Mammary epithelial cell (primary cell): ENCODE measurements around the gene TRIO.

Experiments
- CTCF ChIP-seq, 2 donors: IDR thresholded peaks in 1 of 2; conservative IDR thresholded peaks in 1 of 2; 2 replicates each; pipeline ENCODE4 v1.5.1; 2011 to 2012; ENCODE audit warnings: inconsistent platforms in 2 of 2, low read length in 2 of 2, mild to moderate bottlenecking in 2 of 2, control low read depth in 1 of 2, low read depth in 1 of 2; ENCODE audit not compliant: insufficient read depth in 1 of 2; ENCODE audit errors: extremely low read depth in 1 of 2
- EZH2 ChIP-seq: IDR thresholded peaks from 2 replicates; pipeline ENCODE4 v1.6.1; 2012; ENCODE audit warnings: low read length, inconsistent platforms, borderline replicate concordance

DNA sequence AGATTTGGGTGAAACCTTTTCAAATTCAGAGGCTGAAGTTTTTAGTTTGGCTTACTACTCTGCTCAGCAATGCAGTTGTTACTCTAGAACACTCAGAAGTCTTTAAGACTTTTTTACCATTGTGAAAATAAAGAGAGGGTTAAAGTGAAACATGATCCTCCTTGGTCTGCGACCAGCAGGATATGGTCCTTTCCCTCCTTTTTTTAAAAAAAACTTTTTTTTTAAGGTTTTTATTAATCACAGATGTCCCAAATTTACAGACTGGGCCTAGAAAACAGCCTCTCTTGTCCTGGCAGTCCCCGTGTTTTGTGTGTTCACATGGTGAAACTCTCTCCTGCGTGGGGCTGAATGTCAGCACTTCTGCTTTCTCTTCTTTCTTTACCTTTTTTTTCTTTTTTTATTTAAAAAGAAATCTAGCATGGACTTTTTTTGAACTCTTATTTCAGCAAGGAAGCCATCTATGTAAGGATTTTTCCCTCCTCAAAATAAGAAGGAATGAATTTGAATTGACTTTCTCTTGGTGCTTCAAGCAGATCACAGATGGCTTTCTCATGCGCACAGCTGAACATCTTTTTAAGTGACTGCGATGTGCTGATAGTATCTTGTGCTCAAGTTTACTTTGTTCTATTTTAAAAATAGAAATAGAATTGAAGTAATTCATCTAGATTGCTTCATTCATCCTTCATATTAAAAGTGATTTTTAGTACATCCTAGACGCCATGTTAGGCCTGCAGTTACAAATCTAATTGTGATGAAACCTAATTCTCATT lies 309.7 kb downstream of the TRIO start:
- no peak for TF ChIP-seq EZH2
- no peak for TF ChIP-seq CTCF (conservative IDR thresholded peaks at IDR 0.05 in 1 of 2, IDR thresholded peaks at IDR 0.05 in 1 of 2; ENCODE audit: extremely low read depth in 1 of 2, insufficient read depth in 1 of 2, low read depth in 1 of 2, low read length in 2 of 2)
